Gastrocnemius medialis (tissue), 4 donors: Measurements from ENCODE around the gene GARIN5A.

ENCODE experiments used
- POLR2A ChIP-seq, 2 donors: fragments of 450-650 bp; IDR thresholded peaks; one replicate each; pipeline ENCODE4 v1.6.1; 2017; ENCODE audit warnings: antibody characterized with exemption in 2 of 2, mild to moderate bottlenecking in 2 of 2, moderate library complexity in 2 of 2
- TF ChIP-seq, protein P1 (sequence below), 5 experiments: fragments of 450-650 bp in 3 of 5; fragments of 200-600 bp in 2 of 5; sonication (generic) in 2 of 5; IDR thresholded peaks in 4 of 5; conservative IDR thresholded peaks in 1 of 5; 1 replicate in 4 of 5; 2 replicates in 1 of 5; pipeline ENCODE4 v1.5.1; 2016 to 2019; ENCODE audit warnings: antibody characterized with exemption in 5 of 5, mild to moderate bottlenecking in 3 of 5, moderate library complexity in 3 of 5

DNA sequence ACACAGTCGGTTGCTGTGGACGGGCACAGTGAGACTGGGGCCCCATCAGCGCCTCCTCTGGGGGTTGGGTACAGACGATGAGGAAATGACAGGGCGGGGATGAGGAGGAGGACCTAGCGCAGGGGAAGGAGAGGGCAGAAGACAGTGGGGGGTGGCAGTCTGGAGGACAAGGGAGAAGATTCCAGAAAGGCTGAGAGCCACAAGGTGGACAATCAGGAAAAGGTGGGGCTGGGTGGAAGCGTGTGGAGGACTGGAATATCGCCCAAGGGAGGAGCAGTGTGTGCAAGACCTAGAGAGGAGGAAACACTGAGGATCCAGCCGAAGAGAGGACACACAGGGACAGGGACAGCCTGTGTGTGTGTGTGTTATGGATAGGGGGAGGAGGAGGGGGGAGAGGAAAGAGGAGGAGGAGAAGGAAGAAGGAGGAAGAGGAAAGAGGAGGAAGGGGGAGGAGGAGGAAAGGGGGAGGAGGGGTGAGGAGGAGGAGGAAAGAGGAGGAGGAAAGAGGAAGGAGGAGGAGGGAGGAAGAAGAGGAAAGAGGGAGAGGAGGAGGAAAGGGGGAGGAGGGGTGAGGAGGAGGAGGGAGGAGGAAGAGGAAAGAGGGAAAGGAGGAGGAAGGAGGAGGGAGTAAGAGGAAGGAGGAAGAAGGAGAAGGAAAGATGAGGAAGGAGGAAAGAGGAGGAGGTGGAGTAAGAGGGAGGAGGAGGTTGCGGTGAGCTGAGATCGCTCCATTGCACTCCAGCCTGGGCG is 15.8 kb upstream of the GARIN5A start:
- TF ChIP-seq, protein P1, sequence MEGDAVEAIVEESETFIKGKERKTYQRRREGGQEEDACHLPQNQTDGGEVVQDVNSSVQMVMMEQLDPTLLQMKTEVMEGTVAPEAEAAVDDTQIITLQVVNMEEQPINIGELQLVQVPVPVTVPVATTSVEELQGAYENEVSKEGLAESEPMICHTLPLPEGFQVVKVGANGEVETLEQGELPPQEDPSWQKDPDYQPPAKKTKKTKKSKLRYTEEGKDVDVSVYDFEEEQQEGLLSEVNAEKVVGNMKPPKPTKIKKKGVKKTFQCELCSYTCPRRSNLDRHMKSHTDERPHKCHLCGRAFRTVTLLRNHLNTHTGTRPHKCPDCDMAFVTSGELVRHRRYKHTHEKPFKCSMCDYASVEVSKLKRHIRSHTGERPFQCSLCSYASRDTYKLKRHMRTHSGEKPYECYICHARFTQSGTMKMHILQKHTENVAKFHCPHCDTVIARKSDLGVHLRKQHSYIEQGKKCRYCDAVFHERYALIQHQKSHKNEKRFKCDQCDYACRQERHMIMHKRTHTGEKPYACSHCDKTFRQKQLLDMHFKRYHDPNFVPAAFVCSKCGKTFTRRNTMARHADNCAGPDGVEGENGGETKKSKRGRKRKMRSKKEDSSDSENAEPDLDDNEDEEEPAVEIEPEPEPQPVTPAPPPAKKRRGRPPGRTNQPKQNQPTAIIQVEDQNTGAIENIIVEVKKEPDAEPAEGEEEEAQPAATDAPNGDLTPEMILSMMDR (IDR thresholded peaks at IDR 0.05 in 4 of 5, conservative IDR thresholded peaks at IDR 0.05 in 1 of 5): no peak
- peak; percentile 28 to 68 for TF ChIP-seq POLR2A (IDR thresholded peaks at IDR 0.05)
